Astrocyte of the spinal cord (primary cell): ENCODE results near the gene CAPN9.

Experiments used
- DNase-seq: peaks from one replicate; pipeline ENCODE4 v3.0.0; 2011; ENCODE audit warnings: low read depth, low spot score
- H3K4me3 ChIP-seq: 2 replicates; pipeline ENCODE4 v1.5.1; 2011; ENCODE audit warnings: low read depth, mild to moderate bottlenecking, low read length, moderate library complexity
- in situ Hi-C: cut with HindIII; loops from 2 replicates; pipeline ENCODE4 v1.10.0; 2017; ENCODE audit warnings: low sequenced_read_pairs
- TF ChIP-seq, protein P1 (sequence below): IDR thresholded peaks from 2 replicates; pipeline ENCODE4 v1.5.1; 2012; ENCODE audit warnings: low read depth, mild to moderate bottlenecking, low read length, inconsistent platforms

Gene CAPN9

DNA sequence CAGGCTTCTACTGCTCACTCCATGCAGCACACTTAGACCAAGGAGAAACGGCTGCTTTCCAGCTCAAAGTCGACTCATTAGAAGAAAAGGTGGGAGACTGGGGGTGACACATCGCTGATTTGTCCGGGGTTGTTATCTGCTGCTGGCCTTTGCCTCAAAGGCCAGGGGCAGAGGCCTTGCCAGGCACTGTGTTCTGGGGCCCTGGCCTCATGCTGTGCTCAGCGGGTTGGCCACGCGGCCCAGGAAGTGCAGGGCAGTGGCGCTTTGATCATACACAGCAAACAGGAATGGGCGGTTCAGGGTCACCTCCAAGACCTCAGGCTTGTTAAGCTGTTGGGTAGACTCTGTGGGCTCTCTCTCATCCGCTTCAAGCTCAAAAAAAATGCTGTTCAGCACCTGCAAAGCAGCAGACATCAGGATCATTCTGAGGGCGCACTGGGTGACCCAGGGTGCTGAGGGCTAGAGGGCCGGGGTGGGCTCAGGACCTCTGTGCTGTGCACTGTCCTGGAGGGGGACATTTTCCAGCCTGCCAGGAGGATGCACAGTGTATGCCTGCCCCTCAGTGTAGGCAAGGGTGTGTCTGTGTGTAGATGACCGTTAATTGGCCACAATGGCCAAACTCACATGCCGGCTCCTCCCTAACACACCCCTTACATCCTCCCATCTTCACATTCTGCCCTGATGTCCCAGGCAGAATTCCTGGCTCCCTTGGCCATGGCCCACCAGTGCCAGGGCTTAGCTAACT, 44.1 kb upstream of the CAPN9 start:
- in situ Hi-C loops, result no loop called here
- DNase-seq, result no peak
- TF ChIP-seq, protein P1, sequence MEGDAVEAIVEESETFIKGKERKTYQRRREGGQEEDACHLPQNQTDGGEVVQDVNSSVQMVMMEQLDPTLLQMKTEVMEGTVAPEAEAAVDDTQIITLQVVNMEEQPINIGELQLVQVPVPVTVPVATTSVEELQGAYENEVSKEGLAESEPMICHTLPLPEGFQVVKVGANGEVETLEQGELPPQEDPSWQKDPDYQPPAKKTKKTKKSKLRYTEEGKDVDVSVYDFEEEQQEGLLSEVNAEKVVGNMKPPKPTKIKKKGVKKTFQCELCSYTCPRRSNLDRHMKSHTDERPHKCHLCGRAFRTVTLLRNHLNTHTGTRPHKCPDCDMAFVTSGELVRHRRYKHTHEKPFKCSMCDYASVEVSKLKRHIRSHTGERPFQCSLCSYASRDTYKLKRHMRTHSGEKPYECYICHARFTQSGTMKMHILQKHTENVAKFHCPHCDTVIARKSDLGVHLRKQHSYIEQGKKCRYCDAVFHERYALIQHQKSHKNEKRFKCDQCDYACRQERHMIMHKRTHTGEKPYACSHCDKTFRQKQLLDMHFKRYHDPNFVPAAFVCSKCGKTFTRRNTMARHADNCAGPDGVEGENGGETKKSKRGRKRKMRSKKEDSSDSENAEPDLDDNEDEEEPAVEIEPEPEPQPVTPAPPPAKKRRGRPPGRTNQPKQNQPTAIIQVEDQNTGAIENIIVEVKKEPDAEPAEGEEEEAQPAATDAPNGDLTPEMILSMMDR, result no peak
- no peak overlapping the region for H3K4me3 ChIP-seq

DNA sequence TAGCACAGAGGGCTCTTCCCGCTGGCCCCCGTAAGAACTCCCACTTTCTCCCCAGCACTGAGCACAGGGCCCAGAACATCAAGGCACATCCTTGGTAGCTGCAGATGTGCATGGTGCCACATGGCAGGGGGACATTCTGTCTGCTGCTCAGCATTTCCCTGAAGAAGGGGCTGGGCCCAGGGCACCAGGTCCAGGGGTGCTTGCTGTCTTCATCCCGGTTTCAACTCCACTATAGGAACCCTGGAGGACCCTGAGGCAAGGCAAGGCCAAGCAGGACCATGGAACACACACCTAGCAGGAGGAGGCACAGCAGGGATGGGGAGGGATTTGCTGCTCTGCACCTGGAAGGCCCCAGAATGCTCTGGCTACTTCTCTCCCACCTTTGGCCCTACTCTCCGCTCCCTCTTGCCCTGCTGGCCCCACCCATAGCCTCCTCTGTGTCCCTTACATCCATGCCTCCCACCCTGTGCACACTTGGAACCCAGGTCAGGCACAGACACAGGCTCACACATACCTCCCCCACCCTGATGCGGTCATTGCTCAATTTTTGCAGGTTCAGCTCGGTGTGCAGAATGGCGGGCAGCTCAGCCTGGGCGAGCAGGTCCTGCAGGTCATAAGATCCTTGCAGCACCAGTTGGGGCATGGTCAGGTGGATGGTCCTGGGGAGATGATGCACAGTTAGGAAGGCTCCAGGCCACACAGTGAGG, 43.4 kb upstream of the CAPN9 start:
- in situ Hi-C loops, result no loop called here
- DNase-seq, result no peak
- H3K4me3 ChIP-seq, result no peak overlapping the region
- TF ChIP-seq, protein P1, result no peak

DNA sequence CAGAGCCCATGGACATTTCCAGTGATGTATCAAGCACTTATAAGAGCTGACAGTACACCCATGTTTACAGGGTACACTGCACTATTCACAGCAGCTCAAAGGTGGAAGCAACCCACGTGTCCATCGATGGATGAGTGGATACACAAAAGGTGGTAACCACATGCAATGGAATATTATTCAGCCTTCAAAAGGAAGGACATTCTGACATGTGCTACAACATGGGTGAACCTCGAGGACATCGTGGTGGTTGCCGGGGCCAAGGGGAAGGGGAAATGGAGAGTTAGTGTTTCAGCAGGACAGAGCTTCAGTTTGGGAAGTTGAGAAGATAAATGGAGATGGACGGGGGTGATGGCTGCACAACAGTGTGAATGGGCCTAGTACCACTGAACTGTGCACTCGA, 42.4 kb upstream of the CAPN9 start:
- TF ChIP-seq, protein P1, result no peak
- H3K4me3 ChIP-seq, result no peak overlapping the region
- no peak for DNase-seq
- in situ Hi-C loops, result no loop called here

DNA sequence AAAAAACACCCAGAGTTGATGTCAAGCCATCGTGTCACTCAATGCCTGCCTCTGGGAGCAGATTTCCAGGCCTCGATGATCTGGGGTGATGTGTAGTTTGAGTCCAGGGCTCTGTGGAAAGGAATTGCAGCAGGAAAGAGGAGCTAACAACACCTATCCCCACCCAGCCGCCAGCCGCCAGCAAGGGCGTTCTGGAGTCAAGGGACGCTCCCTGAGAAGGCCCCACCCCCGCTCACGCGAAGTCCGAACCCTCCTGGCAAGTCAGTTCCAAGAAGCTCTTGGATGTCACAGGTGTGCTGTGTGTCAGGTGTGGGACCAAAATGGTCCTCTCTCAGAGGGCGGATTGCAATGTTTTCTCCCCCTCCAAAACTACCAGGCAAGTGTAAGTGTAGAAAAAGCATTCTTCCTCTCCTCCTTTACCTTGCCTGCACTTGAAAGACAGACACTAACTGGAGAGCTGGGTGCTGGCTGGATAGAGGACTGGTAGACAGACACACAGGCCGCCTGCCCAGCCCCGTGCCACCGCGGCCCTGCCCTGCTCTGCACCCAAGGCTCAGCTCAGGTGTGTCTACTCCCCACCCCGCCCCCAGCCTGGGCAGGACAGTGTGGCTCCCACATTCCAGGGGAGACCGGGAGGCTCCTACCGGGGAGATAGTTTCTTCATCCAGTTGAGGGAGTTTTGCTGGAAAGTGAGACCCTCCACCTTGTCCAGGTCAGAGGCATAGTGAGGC, 41.7 kb upstream of the CAPN9 start:
- no peak for DNase-seq
- TF ChIP-seq, protein P1, result no peak
- in situ Hi-C loops, result no loop called here
- H3K4me3 ChIP-seq, result no peak overlapping the region

DNA sequence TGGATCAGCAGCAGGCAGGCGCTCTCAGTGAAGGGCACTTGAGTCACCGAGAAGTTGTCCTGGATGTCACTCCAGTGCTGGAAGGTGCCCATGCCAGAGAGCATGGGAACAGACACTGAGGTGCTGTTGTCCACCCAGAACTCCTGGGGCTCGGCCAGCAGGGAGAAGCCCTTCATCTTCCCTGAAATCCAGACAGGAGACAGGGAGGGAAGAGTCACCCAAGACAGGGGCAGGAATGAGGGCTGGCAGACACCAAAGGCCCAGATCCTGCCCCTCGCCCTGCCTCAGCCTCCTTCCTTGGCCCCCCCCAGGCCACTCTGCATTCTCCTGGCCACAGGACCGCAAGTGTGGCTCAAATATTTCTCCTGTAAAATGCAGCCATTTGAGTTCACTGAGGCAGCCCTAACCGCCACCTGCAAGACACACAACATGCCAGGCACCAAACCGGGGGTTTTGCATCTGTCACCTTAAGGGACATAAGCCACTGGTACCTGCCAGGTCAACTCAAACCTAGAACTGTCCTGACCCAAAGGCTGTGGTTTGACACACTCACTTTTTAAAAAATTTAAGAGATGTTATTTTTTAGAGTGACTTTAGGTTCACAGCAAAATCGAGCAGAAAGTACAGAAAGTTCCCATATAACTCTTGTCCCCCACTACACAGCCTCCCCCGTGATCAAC, 41.0 kb upstream of the CAPN9 start:
- TF ChIP-seq, protein P1, result no peak
- H3K4me3 ChIP-seq, result no peak overlapping the region
- in situ Hi-C loops, result no loop called here
- DNase-seq, result no peak

DNA sequence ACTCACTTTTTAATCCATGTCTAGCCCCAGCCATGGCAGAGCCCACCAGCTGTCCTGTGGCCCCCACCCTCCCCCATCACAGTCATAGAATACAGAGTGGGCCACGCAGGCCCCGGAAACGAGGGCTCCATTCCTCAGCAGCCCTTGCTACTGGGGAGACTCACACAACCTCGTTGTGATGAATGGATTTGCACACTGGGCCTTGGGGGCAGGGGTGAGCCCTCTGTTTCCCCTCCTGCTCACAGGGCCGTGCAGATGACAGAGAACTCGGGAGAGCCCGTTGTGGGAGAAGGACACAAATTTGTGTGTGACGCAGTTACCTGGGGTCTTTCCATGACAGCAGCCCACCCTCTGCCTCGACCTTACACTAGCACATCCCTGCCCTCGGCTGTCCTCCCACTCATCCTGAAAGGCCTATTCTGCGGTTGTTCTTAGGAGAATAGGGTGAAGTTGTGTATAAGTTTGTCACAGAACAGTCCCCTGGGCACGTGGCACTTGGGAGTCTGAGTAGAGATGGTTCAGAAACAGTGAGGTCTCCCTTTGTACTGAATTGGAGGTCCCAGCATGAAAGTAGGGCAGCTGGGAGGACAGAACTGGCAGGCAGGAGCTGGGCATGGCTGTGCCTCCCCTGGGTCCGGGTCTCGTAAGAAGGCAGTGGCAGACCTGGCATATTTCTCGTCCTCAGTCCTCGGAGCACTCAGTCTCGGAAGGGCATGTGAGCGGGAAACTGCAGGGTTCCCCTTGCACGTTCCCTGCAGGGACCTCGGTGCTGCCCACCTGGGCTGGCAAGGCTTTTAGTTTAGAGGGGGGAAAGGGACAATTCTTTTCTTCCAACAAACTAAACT, 40.1 kb upstream of the CAPN9 start:
- TF ChIP-seq, protein P1, result no peak
- no peak for DNase-seq
- in situ Hi-C loops, result no loop called here
- no peak overlapping the region for H3K4me3 ChIP-seq
